ENCODE measurements around the gene KCNC2.

GRCh38 chr12:75137896-75138295 lies 71.7 kb downstream of the KCNC2 start:
- TF ChIP-seq CTCF (IDR thresholded peaks at IDR 0.05) (no peak), POLR2A (IDR thresholded peaks at IDR 0.05) (no peak), POLR2AphosphoS5 (IDR thresholded peaks at IDR 0.05) (no peak), EP300 (IDR thresholded peaks at IDR 0.05) (no peak)
